ENCODE results near the gene DRAM1.

DNA sequence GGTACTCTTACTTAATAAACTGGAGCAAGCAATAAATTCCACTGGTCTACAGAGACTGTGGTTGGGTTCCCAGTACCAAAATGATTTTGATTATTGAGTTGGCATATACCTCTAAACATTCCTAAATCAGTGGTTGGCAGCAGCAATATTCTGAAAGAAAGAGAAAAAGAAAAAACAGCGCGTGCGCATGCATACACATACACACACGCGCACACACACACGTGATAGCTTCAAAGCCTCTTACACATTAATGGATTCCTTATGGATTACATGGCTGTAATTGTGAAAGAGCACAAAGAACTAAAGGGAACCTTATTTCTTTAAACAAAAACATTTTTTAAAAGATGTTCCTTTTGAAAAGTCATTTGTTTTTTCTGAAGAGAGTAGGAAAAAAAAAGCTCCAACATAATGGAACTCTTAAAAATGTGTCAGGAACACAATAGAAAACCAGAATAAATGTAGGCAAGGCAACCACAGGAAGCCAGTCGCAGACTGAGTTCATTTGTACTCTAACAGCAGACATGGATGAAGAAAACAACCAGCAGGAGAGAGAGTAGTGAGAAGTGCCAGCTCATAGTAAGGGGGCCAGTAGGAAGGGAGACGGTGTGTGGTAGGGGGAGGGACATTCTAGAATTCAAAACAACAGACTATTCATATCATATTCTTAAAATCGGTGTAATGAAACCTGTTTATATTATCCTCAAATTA is 80.0 kb downstream of the DRAM1 start:
- TF ChIP-seq, protein P1, sequence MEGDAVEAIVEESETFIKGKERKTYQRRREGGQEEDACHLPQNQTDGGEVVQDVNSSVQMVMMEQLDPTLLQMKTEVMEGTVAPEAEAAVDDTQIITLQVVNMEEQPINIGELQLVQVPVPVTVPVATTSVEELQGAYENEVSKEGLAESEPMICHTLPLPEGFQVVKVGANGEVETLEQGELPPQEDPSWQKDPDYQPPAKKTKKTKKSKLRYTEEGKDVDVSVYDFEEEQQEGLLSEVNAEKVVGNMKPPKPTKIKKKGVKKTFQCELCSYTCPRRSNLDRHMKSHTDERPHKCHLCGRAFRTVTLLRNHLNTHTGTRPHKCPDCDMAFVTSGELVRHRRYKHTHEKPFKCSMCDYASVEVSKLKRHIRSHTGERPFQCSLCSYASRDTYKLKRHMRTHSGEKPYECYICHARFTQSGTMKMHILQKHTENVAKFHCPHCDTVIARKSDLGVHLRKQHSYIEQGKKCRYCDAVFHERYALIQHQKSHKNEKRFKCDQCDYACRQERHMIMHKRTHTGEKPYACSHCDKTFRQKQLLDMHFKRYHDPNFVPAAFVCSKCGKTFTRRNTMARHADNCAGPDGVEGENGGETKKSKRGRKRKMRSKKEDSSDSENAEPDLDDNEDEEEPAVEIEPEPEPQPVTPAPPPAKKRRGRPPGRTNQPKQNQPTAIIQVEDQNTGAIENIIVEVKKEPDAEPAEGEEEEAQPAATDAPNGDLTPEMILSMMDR (conservative IDR thresholded peaks at IDR 0.05 in 1 of 2, IDR thresholded peaks at IDR 0.05 in 1 of 2; ENCODE audit: extremely low read depth in 1 of 2, insufficient read depth in 1 of 2, low read depth in 1 of 2, low read length in 2 of 2): no peak
- no peak for TF ChIP-seq EZH2 (IDR thresholded peaks at IDR 0.05; ENCODE audit: borderline replicate concordance, low read length)
